Glutamatergic neuron (in vitro differentiated cells): ENCODE data around the gene NUFIP1. TPM values are rescaled to one million over a fixed set of nuclear protein-coding genes. Genes with fewer than 3 reads are reported as not detected.

Experiments used
- DNase-seq: peaks from one replicate; pipeline ENCODE4 v3.0.0; 2022
- H3K27ac Mint-ChIP-seq: one replicate; pipeline ENCODE4 v1.8.0; 2020; ENCODE audit warnings: mild to moderate bottlenecking, mixed read lengths, inconsistent platforms; ENCODE audit not compliant: unreplicated experiment
- H3K27me3 Mint-ChIP-seq: one replicate; pipeline ENCODE4 v1.8.0; 2020; ENCODE audit warnings: mild to moderate bottlenecking, moderate library complexity, mixed read lengths, inconsistent platforms; ENCODE audit not compliant: unreplicated experiment
- H3K36me3 Mint-ChIP-seq: one replicate; pipeline ENCODE4 v1.8.0; 2020; ENCODE audit warnings: mild to moderate bottlenecking, mixed read lengths, inconsistent platforms; ENCODE audit not compliant: unreplicated experiment
- H3K4me1 Mint-ChIP-seq: one replicate; pipeline ENCODE4 v1.8.0; 2020; ENCODE audit warnings: mild to moderate bottlenecking, low read depth, mixed read lengths, inconsistent platforms; ENCODE audit not compliant: unreplicated experiment
- H3K4me3 Mint-ChIP-seq: one replicate; pipeline ENCODE4 v1.8.0; 2020; ENCODE audit warnings: mild to moderate bottlenecking, mixed read lengths, inconsistent platforms; ENCODE audit not compliant: unreplicated experiment
- H3K9me3 Mint-ChIP-seq: one replicate; pipeline ENCODE4 v1.8.0; 2020; ENCODE audit warnings: mild to moderate bottlenecking, moderate library complexity, mixed read lengths, inconsistent platforms; ENCODE audit not compliant: unreplicated experiment
- CTCF ChIP-seq: fragments of 200-600 bp; sonication (generic); IDR thresholded peaks from one replicate; pipeline ENCODE4 v1.5.0; 2021; ENCODE audit not compliant: partially characterized antibody, unreplicated experiment
- total RNA-seq: library from RNA; stranded (reverse); fragmentation: NEBNext Ultra II Directional; extraction: Animal tissue kit (Norgen Biotek cat#: 25700); gene quantifications from one replicate; pipeline ENCODE4 v1.2.1, GENCODE V29; 2021; ENCODE audit not compliant: unreplicated experiment

The NUFIP1 gene
- total RNA-seq, 1 donor from 2014 or later, result 5.7 TPM

GRCh38 chr13:44895953-44896335, 93.3 kb downstream of the NUFIP1 start:
- Mint-ChIP-seq H3K27me3 (peaks cover 4% of the 10 kb centered on the region), H3K36me3 (peaks cover 5% of the 10 kb centered on the region), H3K9me3 (peaks cover 4% of the 10 kb centered on the region), H3K27ac (no peak overlapping the region), H3K4me3 (no peak overlapping the region), H3K4me1 (no peaks in the 10 kb centered on the region)
- no peak for DNase-seq
- TF ChIP-seq CTCF, result no peak

DNA sequence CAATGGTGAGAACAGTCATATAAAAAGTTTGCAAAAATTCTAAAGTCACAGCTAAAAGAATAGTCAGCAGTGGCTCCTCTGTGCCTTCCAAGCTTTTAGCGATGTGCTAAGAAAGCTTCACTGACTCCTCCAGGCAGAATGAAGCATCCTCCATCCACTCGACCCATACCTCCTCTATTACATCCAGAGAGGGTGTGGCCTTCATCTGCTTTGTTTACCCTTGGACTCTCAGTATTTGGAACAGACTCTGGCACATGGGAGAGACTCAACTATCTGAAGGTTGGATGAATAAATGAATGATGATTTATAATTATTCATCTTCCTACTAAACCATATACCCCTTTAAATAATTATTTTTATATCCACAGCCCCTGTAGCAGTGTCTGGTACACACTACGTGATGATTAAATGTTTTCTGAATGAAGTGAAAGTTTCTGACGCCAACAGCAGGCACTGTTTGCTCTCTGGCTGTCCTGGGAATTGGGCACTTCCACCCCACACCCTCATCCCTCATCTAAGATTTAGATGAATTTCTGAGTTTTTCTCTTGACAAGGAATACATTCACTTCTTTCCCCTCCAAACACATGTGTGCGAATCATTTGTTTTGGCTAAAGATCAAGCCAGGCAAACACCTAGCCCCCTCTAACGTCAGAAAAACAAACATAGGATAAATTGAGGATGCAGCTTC, 93.9 kb downstream of the NUFIP1 start:
- H3K4me3 Mint-ChIP-seq, result no peak overlapping the region
- H3K27ac Mint-ChIP-seq, result no peak overlapping the region
- DNase-seq, result no peak
- peaks cover 5% of the 10 kb centered on the region for H3K36me3 Mint-ChIP-seq
- peaks cover 3% of the 10 kb centered on the region for H3K27me3 Mint-ChIP-seq
- TF ChIP-seq CTCF, result no peak
- no peaks in the 10 kb centered on the region for H3K4me1 Mint-ChIP-seq
- H3K9me3 Mint-ChIP-seq, result peaks cover 4% of the 10 kb centered on the region

- Mint-ChIP-seq H3K4me3 (no peak overlapping the region), H3K27me3 (peaks cover 3% of the 10 kb centered on the region), H3K36me3 (peaks cover 5% of the 10 kb centered on the region), H3K9me3 (peaks cover 4% of the 10 kb centered on the region), H3K27ac (no peak overlapping the region), H3K4me1 (no peaks in the 10 kb centered on the region)
- TF ChIP-seq CTCF, result no peak
- no peak for DNase-seq
These were observed 95.1 kb downstream of the NUFIP1 start for GRCh38 chr13:44894001-44894770.

Other genes with a start within 250 kb of the NUFIP1 start
- 27.7 TPM for gene GPALPP1, start 67 bp upstream of the NUFIP1 start, total RNA-seq
- 25.9 TPM for gene GTF2F2, start 131.0 kb upstream of the NUFIP1 start, total RNA-seq
- gene KCTD4, start 211.6 kb upstream of the NUFIP1 start, total RNA-seq, result not detected